Measurements from ENCODE around the gene DNASE1L3.

DNASE1L3 gene

GRCh38 chr3:58251631-58252035 is 40.9 kb upstream of the DNASE1L3 start:
- Histone ChIP-seq H4K20me1 (ENCODE audit: insufficient read depth, low read length) (no peaks in the 10 kb centered on the region), H3K9ac (ENCODE audit: low read length) (no peak overlapping the region), H3K27me3 (ENCODE audit: insufficient read depth, low read length) (no peaks in the 10 kb centered on the region), H3K9me2 (ENCODE audit: low read depth, low read length) (no peaks in the 10 kb centered on the region), H3K36me3 (ENCODE audit: insufficient read depth, low read length) (no peaks in the 10 kb centered on the region), H3K4me3 (ENCODE audit: low read depth, low read length, poor library complexity, severe bottlenecking) (no peak overlapping the region), H2AFZ (ENCODE audit: low read length) (no peak overlapping the region), H3K4me1 (ENCODE audit: insufficient read depth, low read length, severe bottlenecking) (peaks cover 10% of the 10 kb centered on the region), H3K27ac (ENCODE audit: low read depth, low read length, poor library complexity, severe bottlenecking) (no peak overlapping the region), H3K9me3 (ENCODE audit: low read length) (no peaks in the 10 kb centered on the region), H3K4me2 (ENCODE audit: low read length) (no peak overlapping the region), H3K79me2 (ENCODE audit: insufficient read depth, low read length) (no peaks in the 10 kb centered on the region), H3F3A (ENCODE audit: insufficient read depth, low read length) (no peaks in the 10 kb centered on the region)
- TF ChIP-seq CTCF (IDR thresholded peaks at IDR 0.05; ENCODE audit: low read length) (no peak), EZH2 (IDR thresholded peaks at IDR 0.05; ENCODE audit: borderline replicate concordance, low read length) (no peak)

DNA sequence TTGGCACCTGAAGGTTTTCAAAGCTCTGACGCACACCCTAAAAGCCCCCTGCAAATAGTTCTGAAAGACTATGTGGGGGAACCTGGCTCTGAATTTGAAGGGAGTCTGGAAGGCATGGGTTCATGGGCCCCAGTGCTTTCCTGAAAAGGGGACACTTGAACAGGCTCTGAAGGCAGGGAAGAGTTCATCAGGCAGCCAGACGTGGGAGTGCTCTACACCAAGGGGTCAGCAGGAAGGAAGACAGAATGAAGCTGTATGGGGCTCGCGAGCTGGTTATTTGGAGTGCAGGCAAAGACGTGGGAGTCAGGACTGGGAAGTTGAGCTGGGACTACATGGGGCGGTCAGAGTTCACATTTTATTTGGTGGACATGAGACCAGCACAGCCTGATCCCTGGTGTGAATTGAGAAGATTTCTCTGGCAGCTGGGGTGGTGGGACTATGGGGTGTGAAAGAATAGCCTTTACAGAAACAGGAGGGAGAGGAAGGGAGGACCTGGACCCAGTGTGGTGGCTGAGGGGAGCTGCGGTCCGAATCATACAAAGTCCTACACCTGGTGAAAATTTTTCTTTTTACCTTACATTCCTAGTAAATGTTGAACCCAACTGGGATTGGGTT is 39.4 kb upstream of the DNASE1L3 start:
- no peaks in the 10 kb centered on the region for H3F3A ChIP-seq (ENCODE audit: insufficient read depth, low read length)
- TF ChIP-seq EZH2 (IDR thresholded peaks at IDR 0.05; ENCODE audit: borderline replicate concordance, low read length) (no peak), CTCF (IDR thresholded peaks at IDR 0.05; ENCODE audit: low read length) (no peak)
- H3K4me1 ChIP-seq (ENCODE audit: insufficient read depth, low read length, severe bottlenecking): peaks cover 10% of the 10 kb centered on the region
- H3K9me2 ChIP-seq (ENCODE audit: low read depth, low read length): no peaks in the 10 kb centered on the region
- no peaks in the 10 kb centered on the region for H4K20me1 ChIP-seq (ENCODE audit: insufficient read depth, low read length)
- H3K4me2 ChIP-seq (ENCODE audit: low read length): no peak overlapping the region
- H3K36me3 ChIP-seq (ENCODE audit: insufficient read depth, low read length): no peaks in the 10 kb centered on the region
- no peak overlapping the region for H3K4me3 ChIP-seq (ENCODE audit: low read depth, low read length, poor library complexity, severe bottlenecking)
- no peaks in the 10 kb centered on the region for H3K27me3 ChIP-seq (ENCODE audit: insufficient read depth, low read length)
- H3K79me2 ChIP-seq (ENCODE audit: insufficient read depth, low read length): no peaks in the 10 kb centered on the region
- H3K9me3 ChIP-seq (ENCODE audit: low read length): no peaks in the 10 kb centered on the region
- H3K9ac ChIP-seq (ENCODE audit: low read length): no peak overlapping the region
- no peak overlapping the region for H2AFZ ChIP-seq (ENCODE audit: low read length)
- H3K27ac ChIP-seq (ENCODE audit: low read depth, low read length, poor library complexity, severe bottlenecking): no peak overlapping the region

DNA sequence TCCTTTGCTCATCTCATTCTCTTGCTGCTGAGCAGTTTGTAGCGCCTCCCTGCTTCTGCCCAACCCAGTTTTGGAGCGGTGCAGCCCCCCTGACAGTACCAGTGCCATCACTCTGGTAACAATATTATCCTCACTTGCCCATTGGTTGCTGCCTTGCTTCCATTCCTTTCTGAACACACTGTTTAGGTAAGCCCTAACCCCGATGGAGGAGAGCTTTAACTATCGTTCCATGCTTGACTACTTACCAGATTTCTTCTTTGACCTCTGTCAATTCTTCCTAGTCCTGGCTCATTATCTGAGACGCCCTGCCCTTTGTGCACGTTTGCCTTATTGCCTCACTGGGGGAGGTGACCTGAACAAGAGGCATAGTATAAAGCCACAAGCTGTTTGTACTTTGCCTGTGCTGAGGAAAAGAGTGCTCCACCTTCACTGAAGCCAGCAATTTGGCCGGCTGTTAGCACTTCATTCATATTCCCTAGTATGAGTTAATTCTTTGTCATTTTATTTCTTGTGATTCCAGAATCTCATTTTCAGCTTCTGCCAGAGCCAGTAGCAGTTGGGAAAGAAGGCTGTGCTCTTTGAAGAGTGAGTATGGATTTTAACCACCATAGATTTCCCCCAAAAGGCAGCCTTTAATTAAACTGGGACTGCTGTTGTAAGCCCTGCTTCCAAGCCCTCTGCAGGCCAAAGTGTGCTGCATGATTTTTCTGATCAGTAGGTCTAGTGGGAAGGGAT is 38.8 kb upstream of the DNASE1L3 start:
- H3K27ac ChIP-seq (ENCODE audit: low read depth, low read length, poor library complexity, severe bottlenecking): no peak overlapping the region
- TF ChIP-seq CTCF (IDR thresholded peaks at IDR 0.05; ENCODE audit: low read length): 0 out of 2 replicates have a peak, but pooled peaks have one; percentile 8
- no peak for TF ChIP-seq EZH2 (IDR thresholded peaks at IDR 0.05; ENCODE audit: borderline replicate concordance, low read length)
- H2AFZ ChIP-seq (ENCODE audit: low read length): no peak overlapping the region
- no peaks in the 10 kb centered on the region for H3K79me2 ChIP-seq (ENCODE audit: insufficient read depth, low read length)
- no peaks in the 10 kb centered on the region for H3K9me3 ChIP-seq (ENCODE audit: low read length)
- no peaks in the 10 kb centered on the region for H3K9me2 ChIP-seq (ENCODE audit: low read depth, low read length)
- H3K36me3 ChIP-seq (ENCODE audit: insufficient read depth, low read length): no peaks in the 10 kb centered on the region
- no peaks in the 10 kb centered on the region for H3K27me3 ChIP-seq (ENCODE audit: insufficient read depth, low read length)
- H3K9ac ChIP-seq (ENCODE audit: low read length): no peak overlapping the region
- no peaks in the 10 kb centered on the region for H4K20me1 ChIP-seq (ENCODE audit: insufficient read depth, low read length)
- no peaks in the 10 kb centered on the region for H3F3A ChIP-seq (ENCODE audit: insufficient read depth, low read length)
- H3K4me2 ChIP-seq (ENCODE audit: low read length): no peak overlapping the region; the same call in 1 of the 2 replicates
- no peak overlapping the region for H3K4me3 ChIP-seq (ENCODE audit: low read depth, low read length, poor library complexity, severe bottlenecking)
- peaks cover 10% of the 10 kb centered on the region for H3K4me1 ChIP-seq (ENCODE audit: insufficient read depth, low read length, severe bottlenecking)
